WTC11 (cell line): ENCODE results near the gene PRTN3. TPM values are rescaled to one million over a fixed set of nuclear protein-coding genes. Genes with fewer than 3 reads are reported as not detected.
A peak's percentile ranks its signal among the peaks of the same experiment; 100 is the strongest.

ENCODE experiments used
- ATAC-seq: fragments of 200-7000 bp; cut with Tn5 transposase; 2 replicates; pipeline ENCODE4 v1.10.0; 2021; ENCODE audit warnings: mild to moderate bottlenecking, moderate library complexity
- CTCF ChIA-PET: fragments of 300-600 bp; sonication (Branson Sonifier 250); formaldehyde crosslinking; loops from one replicate; lab custom pipeline; 2021; ENCODE audit warnings: antibody characterized with exemption; lab: Charles Lee
- POLR2A ChIA-PET: fragments of 350-600 bp; sonication (Branson Sonifier 250); formaldehyde crosslinking; loops from one replicate; lab custom pipeline; 2021; ENCODE audit warnings: antibody characterized with exemption; lab: Charles Lee
- DNase-seq: peaks from one replicate; pipeline ENCODE4 v3.0.0; 2021; ENCODE audit warnings: low spot score
- H3K27ac Mint-ChIP-seq: 2 replicates; pipeline ENCODE4 v1.8.0; 2021; ENCODE audit warnings: mixed read lengths
- H3K27me3 Mint-ChIP-seq: 2 replicates; pipeline ENCODE4 v1.8.0; 2021; ENCODE audit warnings: low read depth, mild to moderate bottlenecking, moderate library complexity, mixed read lengths
- H3K36me3 Mint-ChIP-seq: 2 replicates; pipeline ENCODE4 v1.8.0; 2021; ENCODE audit warnings: mixed read lengths
- H3K4me1 Mint-ChIP-seq: 2 replicates; pipeline ENCODE4 v1.8.0; 2022; ENCODE audit warnings: mixed read lengths
- H3K4me3 Mint-ChIP-seq: 2 replicates; pipeline ENCODE4 v1.8.0; 2021; ENCODE audit warnings: mild to moderate bottlenecking, moderate library complexity, mixed read lengths
- H3K9me3 Mint-ChIP-seq: 2 replicates; pipeline ENCODE4 v1.8.0; 2021; ENCODE audit warnings: mixed read lengths
- AR ChIP-seq: fragments of 250-450 bp; sonication (Bioruptor Pico); IDR thresholded peaks from 2 replicates; pipeline ENCODE4 v1.9.0; 2021; ENCODE audit warnings: mild to moderate bottlenecking
- ATF1 ChIP-seq: sonication (generic); formaldehyde crosslinking; IDR thresholded peaks from 2 replicates; pipeline ENCODE4 v1.8.1; 2023; ENCODE audit warnings: mild to moderate bottlenecking, moderate library complexity, missing genetic modification reagents
- ATF2 ChIP-seq: sonication (generic); formaldehyde crosslinking; IDR thresholded peaks from 2 replicates; pipeline ENCODE4 v1.8.1; 2022; ENCODE audit warnings: low read depth, missing genetic modification reagents, borderline replicate concordance
- ATF3 ChIP-seq: sonication (generic); formaldehyde crosslinking; conservative IDR thresholded peaks from 2 replicates; pipeline ENCODE4 v1.8.1; 2022; ENCODE audit warnings: mild to moderate bottlenecking, missing genetic modification reagents
- ATF6 ChIP-seq: sonication (generic); formaldehyde crosslinking; IDR thresholded peaks from 2 replicates; pipeline ENCODE4 v1.8.1; 2023; ENCODE audit warnings: mild to moderate bottlenecking, missing genetic modification reagents
- FOXP1 ChIP-seq: sonication (generic); formaldehyde crosslinking; IDR thresholded peaks from 2 replicates; pipeline ENCODE4 v1.8.0; 2022; ENCODE audit warnings: missing genetic modification reagents, mild to moderate bottlenecking, moderate library complexity, borderline replicate concordance
- GABPB1 ChIP-seq: sonication (generic); formaldehyde crosslinking; IDR thresholded peaks from 2 replicates; pipeline ENCODE4 v1.8.1; 2023; ENCODE audit warnings: mild to moderate bottlenecking, missing genetic modification reagents
- GTF2I ChIP-seq: fragments of 250-450 bp; sonication (Bioruptor Pico); conservative IDR thresholded peaks from 2 replicates; pipeline ENCODE4 v1.4.0; 2021; ENCODE audit warnings: mild to moderate bottlenecking
- IRF1 ChIP-seq: sonication (generic); formaldehyde crosslinking; IDR thresholded peaks from 2 replicates; pipeline ENCODE4 v1.8.0; 2023; ENCODE audit warnings: missing genetic modification reagents
- MXD4 ChIP-seq: fragments of 250-450 bp; sonication (Bioruptor Pico); IDR thresholded peaks from 2 replicates; pipeline ENCODE4 v1.8.0; 2021; ENCODE audit warnings: mild to moderate bottlenecking, moderate library complexity, borderline replicate concordance
- NFATC4 ChIP-seq: fragments of 250-450 bp; sonication (Bioruptor Pico); IDR thresholded peaks from 2 replicates; pipeline ENCODE4 v1.9.0; 2021; ENCODE audit warnings: mild to moderate bottlenecking
- NR2C2 ChIP-seq: sonication (generic); formaldehyde crosslinking; IDR thresholded peaks from 2 replicates; pipeline ENCODE4 v1.8.0; 2022; ENCODE audit warnings: mild to moderate bottlenecking, missing genetic modification reagents
- SOX15 ChIP-seq: fragments of 250-450 bp; sonication (Bioruptor Pico); IDR thresholded peaks from 2 replicates; pipeline ENCODE4 v1.9.0; 2021; ENCODE audit warnings: mild to moderate bottlenecking
- SP1 ChIP-seq: sonication (generic); formaldehyde crosslinking; conservative IDR thresholded peaks from 2 replicates; pipeline ENCODE4 v1.8.1; 2022; ENCODE audit warnings: missing genetic modification reagents
- ZBTB21 ChIP-seq: sonication (generic); formaldehyde crosslinking; IDR thresholded peaks from 2 replicates; pipeline ENCODE4 v1.8.1; 2023; ENCODE audit warnings: mild to moderate bottlenecking, missing genetic modification reagents, borderline replicate concordance
- ZNF317 ChIP-seq: sonication (generic); formaldehyde crosslinking; IDR thresholded peaks from 2 replicates; pipeline ENCODE4 v1.8.1; 2023; ENCODE audit warnings: low read depth, mild to moderate bottlenecking, moderate library complexity, missing genetic modification reagents, borderline replicate concordance
- ZNF423 ChIP-seq: fragments of 250-450 bp; sonication (Bioruptor Pico); IDR thresholded peaks from 2 replicates; pipeline ENCODE4 v2.1.2; 2022; ENCODE audit warnings: mild to moderate bottlenecking, moderate library complexity
- ZNF512 ChIP-seq: sonication (generic); formaldehyde crosslinking; IDR thresholded peaks from 2 replicates; pipeline ENCODE4 v1.8.1; 2022; ENCODE audit warnings: missing genetic modification reagents, borderline replicate concordance
- total RNA-seq: library from RNA; stranded (reverse); gene quantifications from 3 replicates; pipeline ENCODE4 v1.2.3, GENCODE V29; 2021

PRTN3 gene
- total RNA-seq, 1 experiment from 2014 or later = 0.61 TPM

- Mint-ChIP-seq H3K36me3 (peaks cover 16% of the 10 kb centered on the region), H3K27ac (no peak overlapping the region), H3K9me3 (no peaks in the 10 kb centered on the region), H3K4me1 (peaks cover 5% of the 10 kb centered on the region), H3K4me3 (no peak overlapping the region), H3K27me3 (no peaks in the 10 kb centered on the region)
- DNase-seq (no peak), ATAC-seq (no peak)
- ChIA-PET POLR2A (interaction anchor here (0.6 to 0.8 kb wide), 2 partner anchors 27 to 62 kb away, joined by 3 to 4 read pairs; no protein-coding TSS in a partner anchor), CTCF (interaction anchor here (2.1 kb wide), 1 partner anchor 48 kb away, joined by 7 read pairs; no protein-coding TSS in a partner anchor)
- TF ChIP-seq ATF3 = no peak
- no peak for TF ChIP-seq ZNF317 (CRISPR knock-in tag)
- no peak for TF ChIP-seq GABPB1
- TF ChIP-seq AR = no peak
- no peak for TF ChIP-seq ZBTB21 (CRISPR knock-in tag)
- TF ChIP-seq, all 79 proteins: peak for 0
Measured at GRCh38 chr19:870963-871401, 30.2 kb downstream of the PRTN3 start.

- Mint-ChIP-seq H3K4me3 (peak overlapping the region; percentile 59), H3K4me1 (peaks cover 5% of the 10 kb centered on the region), H3K9me3 (no peaks in the 10 kb centered on the region), H3K27ac (peak overlapping the region; percentile 95), H3K27me3 (no peaks in the 10 kb centered on the region), H3K36me3 (peaks cover 20% of the 10 kb centered on the region)
- peak; percentile 3; the same call in 1 of the 2 replicates for ATAC-seq
- peak; percentile 62 for DNase-seq
- TF ChIP-seq IRF1 (CRISPR knock-in tag) = no peak
- TF ChIP-seq FOXP1 (CRISPR knock-in tag) = peak; percentile 36; the same call in 1 of the 2 replicates
- no peak for TF ChIP-seq ATF1
- 0 out of 2 replicates have a peak, but pooled peaks have one; percentile 16 for TF ChIP-seq SP1 (CRISPR knock-in tag)
- ChIA-PET POLR2A (interaction anchor here (0.6 to 0.8 kb wide), 2 partner anchors 27 to 62 kb away, joined by 3 to 4 read pairs; no protein-coding TSS in a partner anchor), CTCF (interaction anchor here (0.7 to 2.1 kb wide), 4 partner anchors 8 to 47 kb away, joined by 3 to 7 read pairs (median 3); no protein-coding TSS in a partner anchor)
Measured at GRCh38 chr19:871446-872265, 30.9 kb downstream of the PRTN3 start.

GRCh38 chr19:872266-872951 is 31.6 kb downstream of the PRTN3 start:
- POLR2A ChIA-PET = interaction anchor here (0.6 to 1.3 kb wide), 2 partner anchors 8 to 55 kb away, joined by 3 to 4 read pairs; no protein-coding TSS in a partner anchor
- peaks cover 20% of the 10 kb centered on the region for H3K36me3 Mint-ChIP-seq
- DNase-seq = peak; percentile 91
- no peaks in the 10 kb centered on the region for H3K27me3 Mint-ChIP-seq
- CTCF ChIA-PET = interaction anchor here (0.7 to 2.1 kb wide), 4 partner anchors 9 to 46 kb away, joined by 3 to 7 read pairs (median 3); no protein-coding TSS in a partner anchor
- peaks cover 3% of the 10 kb centered on the region for H3K4me1 Mint-ChIP-seq
- peak overlapping the region; percentile 59 for H3K4me3 Mint-ChIP-seq
- H3K9me3 Mint-ChIP-seq = no peaks in the 10 kb centered on the region
- ATAC-seq = peak; percentile 78
- no peak overlapping the region; the same call in 1 of the 2 replicates for H3K27ac Mint-ChIP-seq
- TF ChIP-seq NR2C2 (CRISPR knock-in tag) (no peak), ZNF512 (CRISPR knock-in tag) (no peak), MXD4 (no peak), ZBTB21 (CRISPR knock-in tag) (no peak), GTF2I (CRISPR knock-in tag) (no peak), NFATC4 (CRISPR knock-in tag) (no peak), ATF2 (no peak), ATF1 (no peak), ATF6 (CRISPR knock-in tag) (no peak), SOX15 (CRISPR knock-in tag) (no peak), ZNF423 (no peak)
